ENCODE measurements around the gene ISCA1. TPM values are rescaled to one million over a fixed set of nuclear protein-coding genes. Genes with fewer than 3 reads are reported as not detected.

The ISCA1 gene
- polyA plus RNA-seq, 1 donor (not counting 4 experiments of a cell fraction or from before 2014, with no cell fraction given), result 37.4 TPM

DNA sequence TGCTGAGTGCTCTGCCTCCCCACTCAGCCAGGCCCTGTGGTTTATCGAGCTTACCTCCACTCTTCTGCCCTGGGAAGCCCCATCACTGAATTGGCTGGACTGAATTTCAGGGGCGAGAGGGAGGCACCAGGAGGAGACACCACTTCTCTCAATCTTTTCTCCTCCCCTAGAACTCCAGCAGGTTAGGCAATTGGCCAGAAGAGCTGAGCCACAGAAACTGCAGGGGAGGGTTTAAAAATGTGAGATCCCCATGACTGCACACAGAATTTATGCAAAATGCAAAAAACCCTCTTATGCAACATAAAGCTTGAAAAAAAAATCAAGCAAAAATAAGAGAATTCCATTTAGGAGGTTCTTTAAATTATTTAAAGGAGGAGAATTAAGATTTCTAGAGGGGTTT lies 42.0 kb upstream of the ISCA1 start:
- no peak for FAIRE-seq
- H2AFZ ChIP-seq (ENCODE audit: control insufficient read depth, low read length), result no peak overlapping the region
- TF ChIP-seq CTCF (optimal IDR thresholded peaks at IDR 0.05 in 1 of 3, IDR thresholded peaks at IDR 0.05 in 1 of 3, conservative IDR thresholded peaks at IDR 0.05 in 1 of 3; ENCODE audit: extremely low read depth in 1 of 3, insufficient read depth in 2 of 3, low read length in 3 of 3) (no peak), EZH2 (IDR thresholded peaks at IDR 0.05; ENCODE audit: low read length) (no peak)

DNA sequence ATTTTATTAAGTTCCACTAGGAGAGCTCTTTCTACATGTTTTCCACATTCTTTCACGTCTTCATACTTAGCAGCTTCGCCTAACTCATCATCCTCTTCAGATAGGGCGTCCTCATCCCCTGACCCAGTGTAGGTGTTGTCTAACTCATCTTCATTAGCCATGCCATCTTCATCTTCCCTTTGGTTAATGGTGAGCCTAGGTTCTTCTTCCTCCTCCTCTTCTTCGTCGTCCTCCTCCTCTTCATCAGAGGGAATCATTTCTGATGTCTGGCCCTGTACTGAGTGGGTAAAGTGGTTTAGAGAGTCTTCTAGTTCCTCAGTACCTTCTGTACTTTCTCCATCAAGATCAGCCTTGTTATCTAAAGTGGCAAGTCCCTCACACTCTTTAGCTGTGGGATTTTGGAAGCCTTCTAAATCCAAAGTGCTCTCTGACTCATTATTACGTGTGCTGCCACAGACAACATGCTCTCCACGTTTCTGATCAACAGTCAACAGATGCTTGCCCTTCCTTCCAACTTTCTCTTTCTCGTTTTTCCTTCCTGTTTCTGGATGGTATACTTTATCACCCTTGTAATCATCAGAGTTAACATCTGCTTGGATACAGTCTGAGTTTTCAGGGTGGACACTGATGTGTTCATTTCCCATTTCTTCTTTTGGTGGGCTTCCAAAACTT lies 40.8 kb upstream of the ISCA1 start:
- Histone ChIP-seq H3K79me2 (ENCODE audit: control insufficient read depth, insufficient read depth, low read length) (no peaks in the 10 kb centered on the region), H3K4me3 (ENCODE audit: control insufficient read depth in 2 of 3, extremely low read depth in 1 of 3, insufficient read depth in 2 of 3, low read depth in 1 of 3, low read length in 3 of 3) (no peak overlapping the region), H2AFZ (ENCODE audit: control insufficient read depth, low read length) (no peak overlapping the region), H3K4me1 (ENCODE audit: control insufficient read depth, extremely low read depth, insufficient read depth, low read length) (no peaks in the 10 kb centered on the region), H3K9me1 (ENCODE audit: control insufficient read depth, extremely low read depth, insufficient read depth, low read length) (no peaks in the 10 kb centered on the region), H3K36me3 (ENCODE audit: control insufficient read depth in 2 of 2, extremely low read depth in 1 of 2, insufficient read depth in 2 of 2, low read length in 2 of 2) (peaks cover 18 to 32% of the 10 kb centered on the region in 2 experiments), H4K20me1 (ENCODE audit: control insufficient read depth, extremely low read depth, insufficient read depth, low read length) (no peaks in the 10 kb centered on the region), H3K4me2 (ENCODE audit: control insufficient read depth, extremely low read depth, insufficient read depth, low read depth, low read length) (no peak overlapping the region), H3K27ac (ENCODE audit: control insufficient read depth, insufficient read depth, low read length) (no peak overlapping the region), H3K27me3 (ENCODE audit: control insufficient read depth, extremely low read depth, insufficient read depth, low read length) (no peaks in the 10 kb centered on the region), H3K9ac (ENCODE audit: control insufficient read depth, extremely low read depth, insufficient read depth, low read length) (no peak overlapping the region), H3K9me3 (ENCODE audit: control insufficient read depth, low read depth, low read length) (no peaks in the 10 kb centered on the region)
- DNase-seq (ENCODE audit: low read depth, low spot score) (no peak), FAIRE-seq (no peak)
- dilution Hi-C loops (cut with MboI; ENCODE audit: extremely low pct_ligation_motif_present, low sequenced_read_pairs), result no loop called here
- TF ChIP-seq CTCF (optimal IDR thresholded peaks at IDR 0.05 in 1 of 3, IDR thresholded peaks at IDR 0.05 in 1 of 3, conservative IDR thresholded peaks at IDR 0.05 in 1 of 3; ENCODE audit: extremely low read depth in 1 of 3, insufficient read depth in 2 of 3, low read length in 3 of 3) (no peak), EZH2 (IDR thresholded peaks at IDR 0.05; ENCODE audit: low read length) (no peak)

More for the DNA sequence above, 42.0 kb upstream of the ISCA1 start:
- Histone ChIP-seq H3K9me1 (ENCODE audit: control insufficient read depth, extremely low read depth, insufficient read depth, low read length) (no peaks in the 10 kb centered on the region), H3K4me2 (ENCODE audit: control insufficient read depth, extremely low read depth, insufficient read depth, low read depth, low read length) (no peak overlapping the region), H3K27me3 (ENCODE audit: control insufficient read depth, extremely low read depth, insufficient read depth, low read length) (no peaks in the 10 kb centered on the region), H4K20me1 (ENCODE audit: control insufficient read depth, extremely low read depth, insufficient read depth, low read length) (no peaks in the 10 kb centered on the region), H3K36me3 (ENCODE audit: control insufficient read depth in 2 of 2, extremely low read depth in 1 of 2, insufficient read depth in 2 of 2, low read length in 2 of 2) (peaks cover 18 to 27% of the 10 kb centered on the region in 2 experiments), H3K4me3 (ENCODE audit: control insufficient read depth in 2 of 3, extremely low read depth in 1 of 3, insufficient read depth in 2 of 3, low read depth in 1 of 3, low read length in 3 of 3) (no peak overlapping the region), H3K9ac (ENCODE audit: control insufficient read depth, extremely low read depth, insufficient read depth, low read length) (no peak overlapping the region), H3K27ac (ENCODE audit: control insufficient read depth, insufficient read depth, low read length) (no peak overlapping the region), H3K79me2 (ENCODE audit: control insufficient read depth, insufficient read depth, low read length) (no peaks in the 10 kb centered on the region), H3K4me1 (ENCODE audit: control insufficient read depth, extremely low read depth, insufficient read depth, low read length) (no peaks in the 10 kb centered on the region), H3K9me3 (ENCODE audit: control insufficient read depth, low read depth, low read length) (no peaks in the 10 kb centered on the region)
- DNase-seq (ENCODE audit: low read depth, low spot score), result no peak
- dilution Hi-C loops (cut with MboI; ENCODE audit: extremely low pct_ligation_motif_present, low sequenced_read_pairs), result no loop called here
